NCI-H226 (cell line): ENCODE data around the gene SIDT2.
A peak's percentile ranks its signal among the peaks of the same experiment; 100 is the strongest.
"Not testable (repeated sequence)": the region's sequence is repeated elsewhere in the genome, so short reads cannot be mapped to it uniquely, and the experiment has no call there.

Experiments used
- DNase-seq: peaks from one replicate; pipeline ENCODE4 v3.0.0-alpha.2; 2015

SIDT2 gene

GRCh38 chr11:117178210-117179034 is at the start of gene SIDT2:
SIDT2 (plus strand) TSS chr11:117178743; CDS start chr11:117179264, 521 bp downstream.
- DNase-seq: peak; percentile 88

- not testable (repeated sequence) for DNase-seq
These were observed 48.1 kb upstream of the SIDT2 start for GRCh38 chr11:117130396-117130795.

- no peak for DNase-seq
These were observed 47.7 kb upstream of the SIDT2 start for GRCh38 chr11:117130879-117131278.

GRCh38 chr11:117134431-117134830 is 44.1 kb upstream of the SIDT2 start:
- DNase-seq: no peak

GRCh38 chr11:117134979-117135378 is 43.6 kb upstream of the SIDT2 start:
- not testable (repeated sequence) for DNase-seq

- DNase-seq: not testable (repeated sequence)
These were observed 41.1 kb upstream of the SIDT2 start for GRCh38 chr11:117137223-117138086.

- peak; percentile 48 for DNase-seq
These were observed 35.2 kb upstream of the SIDT2 start for GRCh38 chr11:117143390-117143789.

GRCh38 chr11:117143871-117144476 is 34.6 kb upstream of the SIDT2 start, which contains the start of gene PAFAH1B2:
PAFAH1B2 (plus strand) TSS chr11:117144287; CDS start chr11:117152448, 8,161 bp downstream.
- DNase-seq: peak; percentile 94

GRCh38 chr11:117144477-117145392 is 33.8 kb upstream of the SIDT2 start:
- DNase-seq: peak; percentile 72

GRCh38 chr11:117145393-117145761 is 33.2 kb upstream of the SIDT2 start:
- peak; percentile 47 for DNase-seq

GRCh38 chr11:117146521-117146920 is 32.0 kb upstream of the SIDT2 start:
- peak; percentile 6 for DNase-seq

- no peak for DNase-seq
These were observed 26.5 kb upstream of the SIDT2 start for GRCh38 chr11:117152066-117152465.

- no peak for DNase-seq
These were observed 24.1 kb upstream of the SIDT2 start for GRCh38 chr11:117154468-117154867.

- DNase-seq: no peak
These were observed 21.0 kb upstream of the SIDT2 start for GRCh38 chr11:117157507-117157906.

- no peak for DNase-seq
These were observed 18.7 kb upstream of the SIDT2 start for GRCh38 chr11:117159892-117160291.

- DNase-seq: no peak
These were observed 17.7 kb upstream of the SIDT2 start for GRCh38 chr11:117160826-117161225.

- DNase-seq: no peak
These were observed 12.1 kb upstream of the SIDT2 start for GRCh38 chr11:117166491-117166890.

- DNase-seq: no peak
These were observed 8.8 kb upstream of the SIDT2 start for GRCh38 chr11:117169736-117170135.

- no peak for DNase-seq
These were observed 8.3 kb upstream of the SIDT2 start for GRCh38 chr11:117170210-117170609.

GRCh38 chr11:117171007-117171403 is 7.5 kb upstream of the SIDT2 start:
- DNase-seq: no peak

- no peak for DNase-seq
These were observed 7.0 kb upstream of the SIDT2 start for GRCh38 chr11:117171404-117172061.
